AG04450 (cell line): Measurements from ENCODE around the gene KHK. TPM values are rescaled to one million over a fixed set of nuclear protein-coding genes. Genes with fewer than 3 reads are reported as not detected.
"Not testable (repeated sequence)": the region's sequence is repeated elsewhere in the genome, so short reads cannot be mapped to it uniquely, and the experiment has no call there.

Experiments used
- CTCF ChIA-PET: fragments of 300-600, 350-600 bp; formaldehyde crosslinking; extraction: SDS; loops from one replicate; lab custom pipeline; 2022; ENCODE audit warnings: antibody characterized with exemption, inconsistent platforms; lab: Charles Lee
- POLR2A ChIA-PET: fragments of 350-600 bp; formaldehyde crosslinking; extraction: SDS; loops from one replicate; lab custom pipeline; 2021; ENCODE audit warnings: antibody characterized with exemption, inconsistent platforms; lab: Yijun Ruan, JAX
- DNase-seq: peaks from one replicate; pipeline ENCODE4 v3.0.0-alpha.2; 2011; ENCODE audit warnings: low read depth, low spot score
- H3K27ac ChIP-seq: one replicate; pipeline ENCODE4 v1.5.1; 2012; ENCODE audit warnings: low read depth, low read length, control low read depth
- H3K27me3 ChIP-seq: one replicate; pipeline ENCODE4 v1.6.0; 2012; ENCODE audit warnings: low read length; ENCODE audit not compliant: control insufficient read depth, insufficient read depth
- H3K4me3 ChIP-seq: 2 replicates; pipeline ENCODE4 v1.5.1; 2011; ENCODE audit warnings: mild to moderate bottlenecking, low read depth, low read length, control low read depth
- H3K9me3 ChIP-seq: 2 replicates; pipeline ENCODE4 v1.5.1; 2012; ENCODE audit warnings: low read length; ENCODE audit not compliant: control insufficient read depth, insufficient read depth
- CTCF ChIP-seq: IDR thresholded peaks from 2 replicates; pipeline ENCODE4 v1.5.1; 2011; ENCODE audit warnings: low read depth, low read length, control low read depth, inconsistent platforms
- polyA plus RNA-seq: library from polyadenylated mRNA; depleted of rRNA; stranded (reverse); fragments of >200 nt; gene quantifications from 2 replicates; pipeline ENCODE4 v1.2.3, GENCODE V29; 2011

The KHK gene
- polyA plus RNA-seq, 1 experiment, result 0.37 TPM

DNA sequence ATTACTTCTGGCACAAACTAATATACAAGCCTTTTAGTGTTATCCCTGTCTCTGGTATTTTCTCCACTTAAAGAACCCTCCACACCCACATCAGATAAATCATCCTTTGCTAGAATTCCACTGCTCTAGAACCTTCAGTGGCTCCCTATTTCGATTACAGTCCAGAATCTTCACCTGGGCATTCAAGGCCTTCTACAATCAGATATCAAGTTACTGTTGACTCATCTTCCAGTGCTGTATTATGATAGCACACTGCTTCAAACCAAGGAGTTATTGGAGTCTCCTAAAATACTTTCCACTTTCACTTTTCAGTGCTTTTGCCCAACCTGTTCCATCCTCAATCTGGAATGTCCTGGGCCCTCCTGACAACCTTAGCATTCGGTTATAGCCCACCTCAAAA is 28.9 kb downstream of the KHK start:
- ChIA-PET POLR2A (no interaction called here), CTCF (no interaction called here)
- Histone ChIP-seq H3K27me3 (peaks cover 41% of the 10 kb centered on the region), H3K9me3 (no peaks in the 10 kb centered on the region), H3K4me3 (no peak overlapping the region), H3K27ac (no peak overlapping the region)
- no peak for TF ChIP-seq CTCF
- DNase-seq, result no peak

GRCh38 chr2:27117995-27118524 is 31.5 kb downstream of the KHK start:
- H3K9me3 ChIP-seq, result no peaks in the 10 kb centered on the region
- ChIA-PET CTCF (interaction anchor here (0.6 kb wide), 1 partner anchor 20 kb away, joined by 3 read pairs; no protein-coding TSS in a partner anchor), POLR2A (no interaction called here)
- DNase-seq, result no peak
- no peak overlapping the region for H3K27ac ChIP-seq
- H3K27me3 ChIP-seq, result peaks cover 50% of the 10 kb centered on the region
- no peak for TF ChIP-seq CTCF
- H3K4me3 ChIP-seq, result peak overlapping the region; percentile 49

DNA sequence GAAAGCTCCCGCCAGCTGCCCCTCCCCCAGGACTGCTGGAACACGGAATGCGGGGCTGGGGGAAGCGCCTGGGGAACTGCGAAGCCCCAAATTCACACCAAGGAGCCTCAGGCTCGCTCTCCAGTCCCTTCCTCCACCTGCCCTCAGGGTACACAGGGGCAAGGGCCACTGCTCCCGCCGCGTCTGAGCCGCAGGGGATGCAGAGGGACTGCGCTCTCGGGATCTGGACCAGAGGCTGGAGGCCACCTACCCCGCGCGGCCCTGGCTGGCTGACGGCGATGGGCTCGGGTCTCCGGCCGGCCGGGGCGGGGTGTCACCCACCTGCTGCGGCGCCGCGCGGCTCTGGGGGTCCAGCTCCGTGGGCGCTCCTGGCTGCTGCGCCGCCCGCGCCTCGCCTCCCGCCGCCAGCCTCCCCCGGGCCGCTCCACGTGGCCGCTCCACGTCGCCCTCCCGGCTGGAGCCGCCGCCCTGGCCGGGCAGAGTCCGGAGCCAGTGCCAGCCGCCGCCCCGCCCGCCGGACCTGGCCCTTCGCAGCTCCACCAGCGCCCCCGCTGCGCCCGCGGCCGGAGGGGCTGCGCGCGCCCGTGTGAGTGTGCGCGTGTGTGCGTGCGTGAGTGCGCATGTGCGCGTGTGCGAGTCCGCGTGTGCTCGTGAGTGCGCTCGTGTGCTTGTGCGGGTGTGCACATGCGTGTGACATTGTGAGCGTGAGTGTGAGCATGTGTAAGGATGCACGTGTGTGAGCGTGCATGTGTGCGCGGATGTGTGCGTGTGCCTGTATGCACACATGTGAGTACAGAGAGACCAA is 32.2 kb downstream of the KHK start, which contains the start of gene CGREF1:
CGREF1 (minus strand) TSS at position 604 of the 805 bp plus-strand sequence. CDS start 14,762 bp downstream, outside the sequence.
- Histone ChIP-seq H3K27ac (no peak within 1 kb of the TSS), H3K4me3 (peak within 1 kb of the TSS; percentile 50), H3K9me3 (no peaks in the 10 kb centered on the region; the same call in 1 of the 2 replicates), H3K27me3 (peaks cover 51% of the 10 kb centered on the region)
- DNase-seq, result no peak
- no peak for TF ChIP-seq CTCF
- CTCF ChIA-PET, result interaction anchor here (0.6 kb wide), 1 partner anchor 14 kb away, joined by 4 read pairs; no protein-coding TSS in a partner anchor
- POLR2A ChIA-PET, result no interaction called here

GRCh38 chr2:27119330-27119670 is 32.7 kb downstream of the KHK start:
- DNase-seq, H3K27ac ChIP-seq, POLR2A ChIA-PET, H3K9me3 ChIP-seq: not testable (repeated sequence)
- CTCF ChIA-PET, result interaction anchor here (0.6 kb wide), 1 partner anchor 13 kb away, joined by 4 read pairs; no protein-coding TSS in a partner anchor
- H3K27me3 ChIP-seq, result peaks cover 53% of the 10 kb centered on the region
- H3K4me3 ChIP-seq, result peak overlapping the region; percentile 50

DNA sequence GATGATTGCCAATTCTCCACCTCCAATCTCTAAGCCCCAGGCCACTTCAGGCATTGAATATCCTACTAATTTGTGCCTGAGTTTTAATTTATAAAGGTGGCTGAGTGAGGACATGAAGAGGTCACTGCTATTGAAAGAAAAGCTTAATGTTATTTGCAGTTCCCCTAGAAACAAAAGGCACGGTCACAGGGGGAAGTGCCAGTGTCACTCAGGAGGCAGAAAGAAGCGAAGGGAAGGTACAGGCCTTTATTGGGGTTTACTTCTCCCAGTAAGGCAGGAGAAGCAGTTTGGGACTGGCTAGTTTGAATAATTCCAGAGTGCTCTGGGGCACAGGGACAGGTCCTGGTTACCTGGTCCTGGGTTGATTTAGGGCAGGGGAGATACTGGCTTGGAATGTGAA is 35.3 kb downstream of the KHK start:
- ChIA-PET POLR2A (no interaction called here), CTCF (no interaction called here)
- TF ChIP-seq CTCF, result no peak
- no peak overlapping the region for H3K4me3 ChIP-seq
- no peaks in the 10 kb centered on the region; the same call in 1 of the 2 replicates for H3K9me3 ChIP-seq
- peaks cover 42% of the 10 kb centered on the region for H3K27me3 ChIP-seq
- no peak overlapping the region for H3K27ac ChIP-seq
- DNase-seq, result no peak
